ENCODE data around the gene PSG2. TPM values are rescaled to one million over a fixed set of nuclear protein-coding genes. Genes with fewer than 3 reads are reported as not detected.
"Not testable (repeated sequence)": the region's sequence is repeated elsewhere in the genome, so short reads cannot be mapped to it uniquely, and the experiment has no call there.

PSG2 gene
- not detected for polyA plus RNA-seq (2013, experiment 1 of 2)
- polyA plus RNA-seq (2013, experiment 2 of 2): not detected

DNA sequence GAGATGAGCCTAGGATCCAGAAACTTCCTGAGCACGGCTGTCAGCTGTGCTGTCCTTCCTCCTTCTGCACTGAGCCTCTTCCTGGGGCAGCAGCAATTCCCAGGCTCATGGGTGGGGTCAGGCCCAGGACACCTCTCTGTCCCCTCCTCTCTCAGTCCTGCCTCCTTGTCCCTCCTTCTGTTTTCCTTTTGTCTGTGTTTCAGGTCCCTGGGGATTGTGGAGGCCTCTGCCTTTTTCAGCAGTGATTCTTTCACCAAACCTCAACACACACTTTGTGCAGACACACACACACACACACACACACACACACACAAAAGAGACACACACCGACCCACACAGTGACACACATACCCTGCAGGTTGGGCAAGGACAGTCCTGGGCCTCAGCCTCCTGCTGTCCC is at the start of gene PSG2:
Gene PSG2 (minus strand): TSS at position 101 of the 400 bp plus-strand sequence. CDS start 132 bp downstream, outside the sequence.
- not testable (repeated sequence) for H3K4me2 ChIP-seq (ENCODE audit: insufficient read depth, low read length, poor library complexity, severe bottlenecking); H2AFZ ChIP-seq (ENCODE audit: low read length); H3K9me3 ChIP-seq (replicated peaks in 1 of 2; ENCODE audit: control insufficient read depth in 2 of 2, insufficient read depth in 1 of 2, low read depth in 1 of 2, low read length in 2 of 2); H2BK12ac ChIP-seq (ENCODE audit: low read length); H3K9ac ChIP-seq (ENCODE audit: low read depth, low read length, poor library complexity); H3K4me1 ChIP-seq (ENCODE audit: control insufficient read depth in 2 of 2, insufficient read depth in 1 of 2, low read depth in 1 of 2, low read length in 2 of 2); H3K79me1 ChIP-seq (ENCODE audit: low read depth, low read length); H3K36me3 ChIP-seq (replicated peaks in 1 of 2; ENCODE audit: control insufficient read depth in 2 of 2, insufficient read depth in 2 of 2, low read length in 2 of 2); H3K14ac ChIP-seq (ENCODE audit: low read length); H3K27ac ChIP-seq (replicated peaks; ENCODE audit: low read length); H3K23ac ChIP-seq (ENCODE audit: low read depth, low read length, poor library complexity); H2BK120ac ChIP-seq (ENCODE audit: low read depth, low read length); H3K18ac ChIP-seq (ENCODE audit: low read length); H2BK15ac ChIP-seq (ENCODE audit: low read length); H3K4ac ChIP-seq (ENCODE audit: low read length); H4K8ac ChIP-seq (ENCODE audit: low read depth, low read length); H3K27me3 ChIP-seq (ENCODE audit: control insufficient read depth in 3 of 3, insufficient read depth in 3 of 3, low read depth in 1 of 3, low read length in 3 of 3); H2AK5ac ChIP-seq (ENCODE audit: low read depth, low read length); H3K4me3 ChIP-seq (ENCODE audit: low read length in 2 of 2); H4K91ac ChIP-seq (ENCODE audit: low read depth, low read length, poor library complexity); DNase-seq (ENCODE audit: low spot score); H2BK5ac ChIP-seq (ENCODE audit: low read length)
- no CpG with 5 or more reads among the region's 2 CpGs for WGBS, 2 donors (ENCODE audit: extremely low coverage in 2 of 2, insufficient read length in 2 of 2, insufficient replicate concordance in 1 of 2)

DNA sequence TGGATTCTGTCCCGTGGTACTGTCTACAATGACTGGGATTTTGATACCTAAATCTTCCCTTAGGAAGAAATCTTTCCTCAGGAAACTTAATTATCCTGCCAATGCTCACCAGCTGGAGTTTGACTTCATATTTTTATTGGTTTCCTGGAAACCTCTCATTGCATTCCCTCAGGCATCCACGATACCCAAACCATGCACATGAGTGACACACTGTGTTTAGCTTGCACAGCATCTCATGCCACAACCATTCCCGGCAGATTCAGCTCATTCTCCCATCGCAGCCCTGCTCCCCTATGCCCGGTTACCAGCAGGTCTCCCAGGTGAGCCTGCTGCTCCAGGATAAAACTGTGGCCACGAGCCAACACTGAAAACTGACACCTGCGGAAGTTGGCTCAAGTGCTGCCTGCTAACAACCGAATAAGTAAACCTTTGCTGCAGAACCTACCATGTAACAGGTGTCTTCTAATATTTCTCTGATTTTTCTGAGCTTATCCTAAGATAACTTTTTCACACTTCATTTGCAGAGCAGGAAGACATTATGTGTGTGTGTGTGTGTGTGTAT is 48.9 kb upstream of the PSG2 start:
- H4K91ac ChIP-seq (ENCODE audit: low read depth, low read length, poor library complexity); H3K4me1 ChIP-seq (ENCODE audit: control insufficient read depth in 2 of 2, insufficient read depth in 1 of 2, low read depth in 1 of 2, low read length in 2 of 2); H4K8ac ChIP-seq (ENCODE audit: low read depth, low read length); H3K14ac ChIP-seq (ENCODE audit: low read length); H2AFZ ChIP-seq (ENCODE audit: low read length); DNase-seq (ENCODE audit: low spot score); H2BK12ac ChIP-seq (ENCODE audit: low read length); H3K36me3 ChIP-seq (replicated peaks in 1 of 2; ENCODE audit: control insufficient read depth in 2 of 2, insufficient read depth in 2 of 2, low read length in 2 of 2); H3K9ac ChIP-seq (ENCODE audit: low read depth, low read length, poor library complexity); H3K18ac ChIP-seq (ENCODE audit: low read length); H2AK5ac ChIP-seq (ENCODE audit: low read depth, low read length); H3K23ac ChIP-seq (ENCODE audit: low read depth, low read length, poor library complexity); H3K4ac ChIP-seq (ENCODE audit: low read length); H2BK120ac ChIP-seq (ENCODE audit: low read depth, low read length); H3K4me3 ChIP-seq (ENCODE audit: low read length in 2 of 2); H3K9me3 ChIP-seq (replicated peaks in 1 of 2; ENCODE audit: control insufficient read depth in 2 of 2, insufficient read depth in 1 of 2, low read depth in 1 of 2, low read length in 2 of 2); H3K4me2 ChIP-seq (ENCODE audit: insufficient read depth, low read length, poor library complexity, severe bottlenecking); H3K27me3 ChIP-seq (ENCODE audit: control insufficient read depth in 3 of 3, insufficient read depth in 3 of 3, low read depth in 1 of 3, low read length in 3 of 3); H3K79me1 ChIP-seq (ENCODE audit: low read depth, low read length); H2BK5ac ChIP-seq (ENCODE audit: low read length); H2BK15ac ChIP-seq (ENCODE audit: low read length); H3K27ac ChIP-seq (replicated peaks; ENCODE audit: low read length): not testable (repeated sequence)
- WGBS, 2 donors (ENCODE audit: extremely low coverage in 2 of 2, insufficient read length in 2 of 2, insufficient replicate concordance in 1 of 2): no CpG with 5 or more reads among the region's 8 CpGs

DNA sequence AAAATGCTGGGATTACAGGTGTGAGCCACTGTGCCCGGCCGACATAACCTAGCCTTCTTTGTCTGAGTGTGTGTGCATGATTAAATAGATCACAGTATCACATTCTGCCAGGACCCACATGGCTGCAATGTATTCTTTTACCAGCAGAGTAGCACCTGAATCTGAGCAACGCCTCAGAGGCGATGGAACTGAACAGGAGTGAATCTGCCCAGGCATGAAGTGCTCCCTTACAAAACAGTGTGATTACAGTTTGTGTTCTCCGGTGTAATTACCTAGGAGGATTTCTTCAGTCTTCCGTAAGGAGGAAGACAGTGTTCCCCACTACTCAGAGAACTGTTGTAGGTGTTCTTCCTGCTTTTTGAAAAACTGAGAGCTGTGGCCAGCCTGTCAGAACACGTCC is 46.7 kb upstream of the PSG2 start:
- not testable (repeated sequence) for H3K27me3 ChIP-seq (ENCODE audit: control insufficient read depth in 3 of 3, insufficient read depth in 3 of 3, low read depth in 1 of 3, low read length in 3 of 3); H3K36me3 ChIP-seq (replicated peaks in 1 of 2; ENCODE audit: control insufficient read depth in 2 of 2, insufficient read depth in 2 of 2, low read length in 2 of 2); H3K4me1 ChIP-seq (ENCODE audit: control insufficient read depth in 2 of 2, insufficient read depth in 1 of 2, low read depth in 1 of 2, low read length in 2 of 2); H2AFZ ChIP-seq (ENCODE audit: low read length); H3K4me2 ChIP-seq (ENCODE audit: insufficient read depth, low read length, poor library complexity, severe bottlenecking); H3K9me3 ChIP-seq (replicated peaks in 1 of 2; ENCODE audit: control insufficient read depth in 2 of 2, insufficient read depth in 1 of 2, low read depth in 1 of 2, low read length in 2 of 2); H3K79me1 ChIP-seq (ENCODE audit: low read depth, low read length); H2BK15ac ChIP-seq (ENCODE audit: low read length); H4K8ac ChIP-seq (ENCODE audit: low read depth, low read length); H2BK120ac ChIP-seq (ENCODE audit: low read depth, low read length); H3K9ac ChIP-seq (ENCODE audit: low read depth, low read length, poor library complexity); H4K91ac ChIP-seq (ENCODE audit: low read depth, low read length, poor library complexity); H3K4ac ChIP-seq (ENCODE audit: low read length); DNase-seq (ENCODE audit: low spot score); H2BK12ac ChIP-seq (ENCODE audit: low read length); H3K14ac ChIP-seq (ENCODE audit: low read length); H2BK5ac ChIP-seq (ENCODE audit: low read length); H3K4me3 ChIP-seq (ENCODE audit: low read length in 2 of 2); H3K27ac ChIP-seq (replicated peaks; ENCODE audit: low read length); H3K18ac ChIP-seq (ENCODE audit: low read length); H3K23ac ChIP-seq (ENCODE audit: low read depth, low read length, poor library complexity); H2AK5ac ChIP-seq (ENCODE audit: low read depth, low read length)
- no CpG with 5 or more reads among the region's 7 CpGs for WGBS, 2 donors (ENCODE audit: extremely low coverage in 2 of 2, insufficient read length in 2 of 2, insufficient replicate concordance in 1 of 2)

DNA sequence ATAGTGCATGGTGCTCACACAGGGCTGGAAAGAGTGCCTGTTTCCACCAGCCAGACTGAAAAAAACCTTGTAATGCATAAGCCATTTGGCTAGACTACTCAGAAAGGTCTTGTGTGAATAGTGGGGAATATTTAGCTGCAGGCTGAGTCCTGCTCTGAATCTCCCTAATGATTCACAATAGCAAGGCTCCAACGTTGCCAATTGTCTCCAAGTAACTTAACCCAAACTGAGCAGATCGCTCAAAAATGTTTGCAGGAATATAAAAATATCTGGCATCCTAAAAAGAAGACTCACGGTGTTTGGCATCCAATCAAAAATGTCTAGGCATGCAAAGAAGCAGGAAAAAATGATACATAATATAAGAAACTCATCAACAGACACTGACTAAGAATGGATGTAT is 44.8 kb upstream of the PSG2 start:
- not testable (repeated sequence) for H3K4me3 ChIP-seq (ENCODE audit: low read length in 2 of 2); H3K23ac ChIP-seq (ENCODE audit: low read depth, low read length, poor library complexity); H2BK15ac ChIP-seq (ENCODE audit: low read length); H3K9me3 ChIP-seq (replicated peaks in 1 of 2; ENCODE audit: control insufficient read depth in 2 of 2, insufficient read depth in 1 of 2, low read depth in 1 of 2, low read length in 2 of 2); H3K27me3 ChIP-seq (ENCODE audit: control insufficient read depth in 3 of 3, insufficient read depth in 3 of 3, low read depth in 1 of 3, low read length in 3 of 3); H2BK12ac ChIP-seq (ENCODE audit: low read length); H3K36me3 ChIP-seq (replicated peaks in 1 of 2; ENCODE audit: control insufficient read depth in 2 of 2, insufficient read depth in 2 of 2, low read length in 2 of 2); H2BK5ac ChIP-seq (ENCODE audit: low read length); H2AK5ac ChIP-seq (ENCODE audit: low read depth, low read length); H4K91ac ChIP-seq (ENCODE audit: low read depth, low read length, poor library complexity); H3K18ac ChIP-seq (ENCODE audit: low read length); DNase-seq (ENCODE audit: low spot score); H3K79me1 ChIP-seq (ENCODE audit: low read depth, low read length); H4K8ac ChIP-seq (ENCODE audit: low read depth, low read length); H2BK120ac ChIP-seq (ENCODE audit: low read depth, low read length); H2AFZ ChIP-seq (ENCODE audit: low read length); H3K4ac ChIP-seq (ENCODE audit: low read length); H3K9ac ChIP-seq (ENCODE audit: low read depth, low read length, poor library complexity); H3K4me1 ChIP-seq (ENCODE audit: control insufficient read depth in 2 of 2, insufficient read depth in 1 of 2, low read depth in 1 of 2, low read length in 2 of 2); H3K4me2 ChIP-seq (ENCODE audit: insufficient read depth, low read length, poor library complexity, severe bottlenecking); H3K27ac ChIP-seq (replicated peaks; ENCODE audit: low read length); H3K14ac ChIP-seq (ENCODE audit: low read length)
- WGBS, 2 donors (ENCODE audit: extremely low coverage in 2 of 2, insufficient read length in 2 of 2, insufficient replicate concordance in 1 of 2): no CpG with 5 or more reads among the region's 3 CpGs
